ENCODE measurements around the gene ATP1A2. TPM values are rescaled to one million over a fixed set of nuclear protein-coding genes. Genes with fewer than 3 reads are reported as not detected.
A peak's percentile ranks its signal among the peaks of the same experiment; 100 is the strongest.

The ATP1A2 gene
- total and polyA plus RNA-seq, 2 experiments from 2014 or later: 4.9 to 17.7 TPM

DNA sequence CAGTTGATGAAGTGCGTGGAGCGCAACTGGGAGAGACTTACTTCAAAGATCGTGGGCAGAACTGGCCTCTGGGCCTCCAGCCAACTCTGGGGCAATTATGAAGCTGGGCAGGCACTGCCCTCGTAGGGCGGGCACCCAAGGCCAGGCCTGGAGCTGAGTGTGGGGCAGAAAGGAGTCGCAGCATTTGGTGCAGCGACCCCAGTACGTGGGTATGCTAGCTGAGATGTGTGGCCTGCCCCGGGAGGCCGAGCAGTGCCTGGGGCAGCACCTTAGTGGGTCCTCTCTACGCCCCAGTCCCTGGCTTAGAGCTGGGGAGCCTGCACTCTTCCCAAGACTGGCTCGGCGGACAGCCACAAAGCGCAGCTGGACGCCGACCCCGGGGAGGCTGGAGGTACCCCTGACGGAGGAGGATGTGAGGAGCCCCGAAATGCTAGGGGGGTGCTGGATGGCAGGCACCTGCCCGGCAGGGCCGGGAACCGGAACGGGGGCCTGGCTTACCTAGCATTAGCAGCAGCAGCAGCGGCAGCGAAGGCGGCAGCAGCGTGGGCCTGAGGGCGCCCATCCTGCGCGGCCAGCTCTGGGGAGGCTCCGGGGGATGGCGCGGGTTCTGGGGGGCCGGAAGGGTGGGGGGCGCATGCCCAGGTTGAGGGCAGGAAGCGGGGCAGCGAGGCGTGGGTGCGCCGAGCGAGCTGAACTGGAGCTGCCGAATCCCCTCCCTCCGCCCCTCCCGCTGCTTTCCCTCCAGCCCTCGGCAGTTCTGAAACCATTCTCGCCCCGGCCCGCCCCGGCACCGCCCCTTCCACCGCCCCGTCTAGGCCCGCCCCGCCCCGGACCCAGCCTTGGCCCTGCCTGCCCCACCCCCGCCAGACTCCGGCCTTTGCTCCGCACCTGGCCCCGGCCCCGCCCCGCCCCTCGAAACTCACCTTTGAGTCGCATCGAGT is 17.4 kb upstream of the ATP1A2 start, which contains the start of gene IGSF8:
Gene IGSF8 (minus strand): TSS at position 709 of the 941 bp plus-strand sequence. CDS start 147 bp downstream, at position 562.
- Mint-ChIP-seq H3K4me1 (peaks cover 58% of the 10 kb centered on the region), H3K36me3 (ENCODE audit: low read depth) (peaks cover 21% of the 10 kb centered on the region), H3K9me3 (no peaks in the 10 kb centered on the region; the same call in 2 of the 3 replicates), H3K4me3 (peak within 1 kb of the TSS; percentile 89), H3K27me3 (ENCODE audit: insufficient read depth, low read depth, poor library complexity) (peaks cover 9% of the 10 kb centered on the region), H3K27ac (peak within 1 kb of the TSS; percentile 90)
- Histone ChIP-seq H3K27me3 (ENCODE audit: insufficient read depth) (no peaks in the 10 kb centered on the region), H2AFZ (peak within 1 kb of the TSS; percentile 99), H3K4me2 (peak within 1 kb of the TSS; percentile 98), H3F3A (replicated peaks; ENCODE audit: low read depth) (peaks cover 10% of the 10 kb centered on the region; the same call in 1 of the 2 replicates), H3K4me1 (ENCODE audit: insufficient read depth) (peaks cover 45% of the 10 kb centered on the region), H3K79me2 (replicated peaks; ENCODE audit: insufficient read depth) (peaks cover 37% of the 10 kb centered on the region), H3K9me2 (ENCODE audit: insufficient read depth) (no peaks in the 10 kb centered on the region), H3K36me3 (ENCODE audit: insufficient read depth) (peaks cover 7% of the 10 kb centered on the region; the same call in 1 of the 2 replicates), H4K20me1 (replicated peaks; ENCODE audit: insufficient read depth) (no peaks in the 10 kb centered on the region; the same call in 1 of the 2 replicates), H3K27ac (ENCODE audit: low read depth) (peak within 1 kb of the TSS; percentile 91; the same call in 1 of the 2 replicates), H3K4me3 (peak within 1 kb of the TSS; percentile 97)
- DNase-seq (ENCODE audit: low spot score) (peak; percentile 95), ATAC-seq (peak; percentile 35)
- peak; percentile 96 for TF ChIP-seq STAT1 (IDR thresholded peaks at IDR 0.05; ENCODE audit: unreplicated experiment)
- TF ChIP-seq CREB1 (CRISPR knock-in tag; IDR thresholded peaks at IDR 0.05; ENCODE audit: low read depth): no peak
- peak; percentile 39; the same call in 1 of the 2 replicates for TF ChIP-seq POLR2AphosphoS5 (IDR thresholded peaks at IDR 0.05; ENCODE audit: low read depth)

DNA sequence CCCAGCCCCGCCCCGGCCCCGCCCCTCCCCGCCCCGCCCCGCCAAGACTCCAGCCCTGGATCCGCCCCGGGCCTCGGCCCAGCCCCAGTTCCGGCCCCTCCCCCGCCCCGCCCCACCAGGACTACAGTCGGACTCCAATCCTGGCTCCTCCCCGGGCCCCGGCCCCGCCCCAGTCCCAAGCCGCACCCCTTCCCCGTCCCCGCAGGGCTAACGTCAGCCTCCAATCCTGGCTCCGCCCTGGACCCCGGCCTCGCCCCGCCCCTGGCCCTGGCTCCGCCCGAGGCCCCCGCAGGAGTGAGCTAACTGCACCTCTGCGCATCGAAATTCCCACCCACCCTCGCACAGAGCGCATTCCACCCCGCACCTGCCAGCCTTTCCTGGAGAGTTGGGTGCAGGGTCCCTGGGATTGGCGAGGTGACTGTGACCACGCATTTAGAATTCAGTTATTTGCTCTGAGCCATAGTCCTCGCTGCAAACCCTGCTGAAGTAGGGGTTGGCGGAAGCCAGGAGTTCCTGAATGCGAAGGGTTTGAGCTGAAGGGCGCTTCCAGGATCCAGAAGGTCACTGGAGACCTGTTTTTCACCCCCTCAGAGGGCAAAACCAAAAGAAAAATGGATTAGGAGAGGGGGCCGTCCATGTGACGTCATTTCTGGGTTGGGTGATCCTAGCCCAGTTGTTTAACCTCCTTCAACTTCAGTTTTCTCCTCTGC is 16.6 kb upstream of the ATP1A2 start:
- peak overlapping the region; percentile 96 for H3K4me2 ChIP-seq
- Mint-ChIP-seq H3K27ac (peak overlapping the region; percentile 65; the same call in 1 of the 2 replicates), H3K9me3 (no peaks in the 10 kb centered on the region; the same call in 2 of the 3 replicates), H3K4me3 (peak overlapping the region; percentile 66), H3K36me3 (ENCODE audit: low read depth) (peaks cover 13% of the 10 kb centered on the region), H3K27me3 (ENCODE audit: insufficient read depth, low read depth, poor library complexity) (peaks cover 9% of the 10 kb centered on the region), H3K4me1 (peaks cover 66% of the 10 kb centered on the region)
- TF ChIP-seq CREB1 (CRISPR knock-in tag; IDR thresholded peaks at IDR 0.05; ENCODE audit: low read depth) (peak; percentile 76), EZH2 (IDR thresholded peaks at IDR 0.05; ENCODE audit: low read depth, unreplicated experiment) (no peak), POLR2AphosphoS5 (IDR thresholded peaks at IDR 0.05; ENCODE audit: low read depth) (peak; percentile 59)
- H3K4me1 ChIP-seq (ENCODE audit: insufficient read depth): peaks cover 48% of the 10 kb centered on the region
- no peaks in the 10 kb centered on the region for H3K9me2 ChIP-seq (ENCODE audit: insufficient read depth)
- peak overlapping the region; percentile 77 for H3K4me3 ChIP-seq
- peak overlapping the region; percentile 99 for H2AFZ ChIP-seq
- peaks cover 12% of the 10 kb centered on the region; the same call in 1 of the 2 replicates for H3F3A ChIP-seq (replicated peaks; ENCODE audit: low read depth)
- H3K79me2 ChIP-seq (replicated peaks; ENCODE audit: insufficient read depth): peaks cover 34% of the 10 kb centered on the region
- DNase-seq (ENCODE audit: low spot score): peak; percentile 97
- peak; percentile 52 for ATAC-seq
- H3K27ac ChIP-seq (ENCODE audit: low read depth): peak overlapping the region; percentile 91; the same call in 1 of the 2 replicates
- no peaks in the 10 kb centered on the region; the same call in 1 of the 2 replicates for H4K20me1 ChIP-seq (replicated peaks; ENCODE audit: insufficient read depth)
- peaks cover 7% of the 10 kb centered on the region; the same call in 1 of the 2 replicates for H3K36me3 ChIP-seq (ENCODE audit: insufficient read depth)
- no peaks in the 10 kb centered on the region for H3K27me3 ChIP-seq (ENCODE audit: insufficient read depth)

GRCh38 chr1:160099716-160100375 is 15.7 kb upstream of the ATP1A2 start:
- H3K4me3 Mint-ChIP-seq: no peak overlapping the region; the same call in 2 of the 3 replicates
- Histone ChIP-seq H3K4me2 (peak overlapping the region; percentile 96), H3K36me3 (ENCODE audit: insufficient read depth) (no peaks in the 10 kb centered on the region), H3K27ac (ENCODE audit: low read depth) (no peak overlapping the region), H3F3A (replicated peaks; ENCODE audit: low read depth) (peaks cover 12% of the 10 kb centered on the region; the same call in 1 of the 2 replicates), H3K79me2 (replicated peaks; ENCODE audit: insufficient read depth) (peaks cover 27% of the 10 kb centered on the region), H3K27me3 (ENCODE audit: insufficient read depth) (no peaks in the 10 kb centered on the region), H3K4me3 (0 out of 2 replicates have a peak overlapping the region, but pooled peaks have one; percentile 77), H4K20me1 (replicated peaks; ENCODE audit: insufficient read depth) (no peaks in the 10 kb centered on the region), H3K4me1 (ENCODE audit: insufficient read depth) (peaks cover 53% of the 10 kb centered on the region), H2AFZ (no peak overlapping the region), H3K9me2 (ENCODE audit: insufficient read depth) (no peaks in the 10 kb centered on the region)
- H3K36me3 Mint-ChIP-seq (ENCODE audit: low read depth): peaks cover 5% of the 10 kb centered on the region
- ATAC-seq (no peak), DNase-seq (ENCODE audit: low spot score) (no peak)
- no peak overlapping the region for H3K27ac Mint-ChIP-seq
- no peaks in the 10 kb centered on the region; the same call in 2 of the 3 replicates for H3K9me3 Mint-ChIP-seq
- peaks cover 9% of the 10 kb centered on the region for H3K27me3 Mint-ChIP-seq (ENCODE audit: insufficient read depth, low read depth, poor library complexity)
- peaks cover 66% of the 10 kb centered on the region for H3K4me1 Mint-ChIP-seq
- no peak for TF ChIP-seq JUNB (IDR thresholded peaks at IDR 0.05; ENCODE audit: unreplicated experiment)
- no peak for TF ChIP-seq STAT1 (IDR thresholded peaks at IDR 0.05; ENCODE audit: unreplicated experiment)
- TF ChIP-seq ZNF331 (CRISPR knock-in tag; IDR thresholded peaks at IDR 0.05; ENCODE audit: low read depth): no peak
